Measurements from ENCODE around the gene BCL11A. TPM values are rescaled to one million over a fixed set of nuclear protein-coding genes. Genes with fewer than 3 reads are reported as not detected.

Gene BCL11A
- total RNA-seq, 3 donors from 2014 or later, result 0.38 to 2.6 (median 0.87) TPM

DNA sequence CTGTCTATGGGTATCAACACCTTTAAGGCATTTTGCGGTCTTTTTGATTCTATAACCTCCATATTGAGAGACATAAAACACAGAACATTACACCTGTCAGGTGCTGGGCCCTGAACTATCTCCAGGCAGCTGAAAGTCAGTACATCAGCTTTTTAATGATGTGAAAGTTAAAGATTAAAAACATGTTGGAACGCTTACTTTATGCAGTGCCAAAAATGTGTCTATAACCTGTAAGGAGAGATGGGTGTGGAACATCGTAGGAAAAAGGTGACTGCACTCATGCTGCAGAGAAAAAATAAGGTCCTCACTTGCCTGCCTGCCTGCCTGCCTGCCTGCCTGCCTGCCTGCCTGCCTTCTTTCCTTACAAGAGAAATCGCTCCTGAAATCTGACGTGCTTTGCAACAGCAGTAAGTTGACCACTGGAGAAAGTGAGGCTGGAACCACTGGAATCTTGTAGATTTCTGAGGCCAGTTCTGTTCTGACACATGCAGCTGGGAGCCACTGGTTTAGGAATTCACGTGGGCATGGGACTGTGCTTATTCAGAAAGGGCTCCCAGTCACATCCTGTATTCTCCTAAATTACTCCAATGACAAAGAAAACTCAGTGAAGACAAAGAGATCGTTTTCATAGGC, 34.1 kb downstream of the BCL11A start:
- no peaks in the 10 kb centered on the region for H3K9me3 Mint-ChIP-seq
- no peak for DNase-seq
- no peak for ATAC-seq
- peaks cover 12% of the 10 kb centered on the region for H3K27me3 Mint-ChIP-seq (ENCODE audit: low read depth)
- peaks cover 2% of the 10 kb centered on the region for H3K4me1 Mint-ChIP-seq (ENCODE audit: low read depth)
- H3K36me3 Mint-ChIP-seq (ENCODE audit: insufficient read depth), result no peaks in the 10 kb centered on the region
- H3K4me3 Mint-ChIP-seq, result no peak overlapping the region

DNA sequence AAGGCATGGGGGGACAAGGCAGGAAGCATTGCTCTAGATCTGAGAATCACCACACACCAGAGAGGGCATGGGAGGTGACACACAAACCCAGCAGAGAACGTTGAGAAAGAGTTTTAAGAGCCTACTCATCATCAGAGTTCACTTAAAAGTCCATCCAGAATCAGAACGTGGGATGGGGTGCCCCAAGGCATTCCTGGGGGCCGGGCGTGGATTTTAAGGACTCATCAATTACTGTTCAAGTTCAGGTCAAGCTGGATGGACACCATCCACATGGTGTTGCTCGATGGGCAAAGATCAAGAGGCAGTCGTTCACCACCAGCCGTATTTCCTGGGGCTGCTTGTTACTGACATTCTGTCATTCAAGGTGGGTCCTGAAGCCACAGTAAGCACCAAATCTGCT, 34.9 kb downstream of the BCL11A start:
- H3K36me3 Mint-ChIP-seq (ENCODE audit: insufficient read depth), result no peaks in the 10 kb centered on the region
- peaks cover 13% of the 10 kb centered on the region for H3K27me3 Mint-ChIP-seq (ENCODE audit: low read depth)
- H3K9me3 Mint-ChIP-seq, result no peaks in the 10 kb centered on the region
- no peak for ATAC-seq
- no peak for DNase-seq
- H3K4me1 Mint-ChIP-seq (ENCODE audit: low read depth), result peaks cover 2% of the 10 kb centered on the region
- H3K4me3 Mint-ChIP-seq, result no peak overlapping the region

DNA sequence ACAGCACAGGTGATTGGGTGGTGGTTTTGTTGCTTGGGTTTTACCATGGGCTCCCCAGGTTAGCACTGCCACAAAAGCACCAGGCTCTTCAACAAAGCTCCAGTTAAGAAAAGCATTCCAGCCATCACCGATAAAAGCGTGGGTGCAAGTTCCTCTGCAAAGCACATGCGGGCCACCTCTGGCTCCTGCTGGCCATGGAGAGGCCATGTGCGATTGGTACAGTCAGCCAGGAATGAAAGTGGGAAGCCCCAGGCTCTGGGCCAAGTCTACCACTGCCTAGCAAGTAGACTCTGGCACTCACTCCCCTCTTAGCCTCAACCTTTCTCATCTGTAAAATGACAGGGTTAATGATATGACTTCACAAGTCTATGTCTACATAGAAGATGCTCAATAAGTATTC, 36.0 kb downstream of the BCL11A start:
- Mint-ChIP-seq H3K36me3 (ENCODE audit: insufficient read depth) (no peaks in the 10 kb centered on the region), H3K9me3 (no peaks in the 10 kb centered on the region)
- no peak for ATAC-seq

DNA sequence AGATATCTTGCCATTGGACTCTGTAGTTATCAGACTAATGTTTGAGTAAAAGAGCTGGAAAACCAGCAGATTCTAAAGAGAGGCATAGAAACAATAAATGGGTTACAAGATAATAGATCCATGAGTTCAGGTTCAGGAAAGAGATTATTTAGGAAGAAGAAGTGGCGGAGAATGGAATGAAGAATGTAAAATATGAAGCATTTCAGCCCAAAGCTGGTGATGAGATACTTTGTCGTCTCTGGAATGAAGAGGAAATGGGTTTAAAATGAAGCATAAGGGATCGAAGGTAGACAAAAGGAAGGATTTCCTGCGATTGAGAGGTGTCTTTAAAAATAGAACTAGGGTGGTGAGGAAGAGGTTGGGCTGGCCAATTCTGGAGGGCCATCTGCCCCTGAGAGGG, 36.6 kb downstream of the BCL11A start:
- H3K9me3 Mint-ChIP-seq, result no peaks in the 10 kb centered on the region

More for the DNA sequence above, 36.0 kb downstream of the BCL11A start:
- Mint-ChIP-seq H3K4me1 (ENCODE audit: low read depth) (peaks cover 2% of the 10 kb centered on the region), H3K4me3 (no peak overlapping the region), H3K27me3 (ENCODE audit: low read depth) (peaks cover 17% of the 10 kb centered on the region)
- no peak for DNase-seq

DNA sequence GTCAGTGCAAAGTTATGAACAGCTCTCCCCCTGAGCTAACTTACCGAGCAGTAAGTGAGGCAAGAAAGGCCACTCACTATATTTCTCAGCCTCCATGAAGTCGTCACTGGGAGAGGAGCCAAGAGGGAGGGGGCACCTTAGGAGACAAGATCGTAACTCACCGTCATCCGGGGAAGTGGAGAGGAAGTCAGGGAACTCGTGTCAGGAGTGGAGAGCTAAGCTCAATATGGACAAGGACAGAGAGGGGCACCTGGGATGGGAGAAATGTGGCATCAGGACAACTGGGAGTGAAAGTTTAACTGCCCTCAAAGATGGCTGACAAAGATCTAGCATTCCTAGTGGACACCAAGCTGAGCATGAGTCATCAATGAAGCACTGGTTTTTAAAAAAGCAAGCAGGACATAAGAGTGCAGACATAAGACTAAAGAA, 37.1 kb downstream of the BCL11A start:
- DNase-seq (no peak), ATAC-seq (no peak)
- Mint-ChIP-seq H3K9me3 (no peaks in the 10 kb centered on the region), H3K27me3 (ENCODE audit: low read depth) (peaks cover 12% of the 10 kb centered on the region), H3K4me3 (no peak overlapping the region), H3K36me3 (ENCODE audit: insufficient read depth) (no peaks in the 10 kb centered on the region), H3K4me1 (ENCODE audit: low read depth) (no peaks in the 10 kb centered on the region)

More for the DNA sequence above, 36.6 kb downstream of the BCL11A start:
- H3K36me3 Mint-ChIP-seq (ENCODE audit: insufficient read depth), result no peaks in the 10 kb centered on the region
- peaks cover 2% of the 10 kb centered on the region for H3K4me1 Mint-ChIP-seq (ENCODE audit: low read depth)
- no peak overlapping the region for H3K4me3 Mint-ChIP-seq
- ATAC-seq (no peak), DNase-seq (no peak)
- peaks cover 14% of the 10 kb centered on the region for H3K27me3 Mint-ChIP-seq (ENCODE audit: low read depth)

DNA sequence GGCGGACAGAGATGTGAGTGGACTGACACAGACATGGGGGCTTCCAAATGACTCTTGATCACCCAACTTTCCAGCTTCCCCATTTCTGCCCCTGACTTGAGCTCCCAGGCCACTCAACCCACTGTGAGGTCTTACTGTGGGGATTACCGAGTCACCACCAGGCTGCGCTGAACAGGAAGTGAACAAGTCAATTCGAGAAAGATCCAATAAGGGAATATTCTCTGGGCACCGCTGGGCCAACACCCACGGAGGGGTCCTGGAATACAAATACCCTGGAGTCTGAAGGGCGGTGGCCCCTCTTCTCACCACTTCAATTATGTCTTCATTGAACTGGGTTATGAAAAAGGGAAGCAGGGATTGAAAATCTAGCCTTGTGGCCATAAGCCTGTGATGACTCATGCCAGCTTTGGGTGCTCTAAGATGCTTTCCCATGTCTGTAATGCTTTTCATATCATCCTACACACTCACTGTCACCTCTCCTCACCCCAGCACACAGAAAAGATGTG, 37.7 kb downstream of the BCL11A start:
- Mint-ChIP-seq H3K27me3 (ENCODE audit: low read depth) (peaks cover 12% of the 10 kb centered on the region), H3K4me1 (ENCODE audit: low read depth) (no peaks in the 10 kb centered on the region), H3K9me3 (no peaks in the 10 kb centered on the region), H3K4me3 (no peak overlapping the region), H3K36me3 (ENCODE audit: insufficient read depth) (no peaks in the 10 kb centered on the region)
- peak; percentile 50 to 52 for ATAC-seq
- DNase-seq, result no peak

DNA sequence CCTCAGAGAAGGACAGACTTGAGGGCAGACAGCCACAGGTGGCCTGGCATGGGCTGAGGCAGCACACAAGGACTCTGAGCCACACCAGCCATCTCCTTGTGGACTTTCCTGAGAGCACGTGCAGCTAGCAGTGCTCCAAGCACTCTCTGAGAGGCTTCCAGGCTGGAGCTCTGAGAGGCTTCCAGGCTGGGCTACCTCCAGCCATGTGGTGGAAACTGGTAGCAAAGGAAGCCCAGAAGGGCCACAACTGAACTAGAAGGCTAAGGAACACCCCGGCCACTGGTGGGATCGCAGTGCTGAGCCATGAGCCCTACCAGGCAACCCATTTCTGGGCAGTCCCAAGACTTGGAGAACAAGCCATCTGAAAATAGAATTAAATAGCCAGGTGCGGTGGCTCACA, 39.5 kb downstream of the BCL11A start:
- H3K9me3 Mint-ChIP-seq, result no peaks in the 10 kb centered on the region
- DNase-seq, result no peak
- H3K27me3 Mint-ChIP-seq (ENCODE audit: low read depth), result peaks cover 22% of the 10 kb centered on the region
- no peaks in the 10 kb centered on the region for H3K4me1 Mint-ChIP-seq (ENCODE audit: low read depth)
- no peak for ATAC-seq
- H3K4me3 Mint-ChIP-seq, result no peak overlapping the region
- no peaks in the 10 kb centered on the region for H3K36me3 Mint-ChIP-seq (ENCODE audit: insufficient read depth)

DNA sequence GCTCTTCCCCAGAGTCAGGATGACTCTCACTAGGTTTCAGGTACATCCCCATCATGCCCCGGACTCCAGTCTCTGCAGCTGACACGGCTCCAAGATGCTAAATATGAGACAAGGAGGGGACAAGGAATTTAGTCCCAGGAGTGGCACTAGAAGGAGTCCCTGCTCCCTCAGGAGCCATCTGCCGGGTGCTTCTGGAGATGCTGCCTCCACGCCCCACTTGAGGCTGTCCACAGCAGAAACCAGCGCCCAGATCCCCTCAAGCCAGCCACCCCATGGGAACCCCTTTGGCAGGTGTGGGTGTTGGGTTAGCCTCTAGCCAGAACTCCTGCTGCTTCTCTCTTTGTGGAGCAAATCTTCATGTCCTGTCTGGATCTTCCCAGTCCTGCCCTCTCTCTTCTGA, 40.3 kb downstream of the BCL11A start:
- no peak for ATAC-seq
- no peak for DNase-seq
- H3K4me3 Mint-ChIP-seq, result no peak overlapping the region
- H3K4me1 Mint-ChIP-seq (ENCODE audit: low read depth), result no peaks in the 10 kb centered on the region
- no peaks in the 10 kb centered on the region for H3K36me3 Mint-ChIP-seq (ENCODE audit: insufficient read depth)
- H3K9me3 Mint-ChIP-seq, result no peaks in the 10 kb centered on the region
- peaks cover 22% of the 10 kb centered on the region for H3K27me3 Mint-ChIP-seq (ENCODE audit: low read depth)

DNA sequence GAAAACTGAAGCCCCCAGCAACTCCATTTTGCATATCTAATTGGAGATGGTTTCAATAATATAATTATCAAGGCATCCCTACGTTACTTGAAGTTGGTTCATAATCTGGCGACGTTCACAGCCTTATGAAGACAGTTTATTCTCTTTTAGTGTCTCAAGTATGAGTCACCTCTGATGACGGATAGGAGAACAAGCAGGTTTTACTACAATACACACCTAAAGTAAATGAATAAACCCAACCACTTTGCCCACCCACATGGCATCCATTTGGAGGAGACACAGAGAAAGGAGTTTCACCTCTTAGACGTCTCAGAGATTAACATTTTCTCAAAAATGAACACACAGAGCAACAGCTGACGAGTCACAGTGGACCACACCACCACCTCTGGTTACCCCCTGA, 40.8 kb downstream of the BCL11A start:
- H3K36me3 Mint-ChIP-seq (ENCODE audit: insufficient read depth), result no peaks in the 10 kb centered on the region
- DNase-seq (no peak), ATAC-seq (no peak)
- H3K27me3 Mint-ChIP-seq (ENCODE audit: low read depth), result peaks cover 22% of the 10 kb centered on the region
- H3K9me3 Mint-ChIP-seq, result no peaks in the 10 kb centered on the region
- H3K4me3 Mint-ChIP-seq, result no peak overlapping the region
- no peaks in the 10 kb centered on the region for H3K4me1 Mint-ChIP-seq (ENCODE audit: low read depth)

DNA sequence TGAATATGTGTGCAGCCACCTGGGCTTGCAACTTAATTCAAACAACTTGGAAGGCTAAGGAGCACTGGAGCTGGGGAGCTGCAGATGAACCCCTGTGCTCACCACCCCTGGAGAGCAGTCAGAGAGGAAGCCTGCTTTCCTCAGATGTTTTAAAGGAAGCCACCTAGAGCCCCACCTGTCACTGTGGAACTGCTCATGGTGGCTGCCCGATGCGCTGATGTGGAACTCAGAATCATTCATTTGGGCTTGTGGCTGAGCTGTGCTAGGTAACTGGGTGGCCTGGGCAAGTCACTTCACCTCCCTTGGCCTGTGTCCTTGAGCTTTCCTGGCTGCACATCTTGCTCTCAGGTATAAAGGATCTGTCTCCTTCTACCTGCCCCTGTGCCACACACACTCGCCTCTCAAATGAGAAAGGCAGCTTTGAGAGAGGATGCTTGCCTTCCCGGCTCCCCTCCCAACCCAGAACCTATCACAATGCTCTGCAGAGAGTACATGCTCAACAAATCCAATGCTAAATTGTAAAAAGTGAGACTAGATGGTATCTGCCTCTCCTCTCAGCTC, 41.3 kb downstream of the BCL11A start:
- ATAC-seq (no peak), DNase-seq (no peak)
- H3K9me3 Mint-ChIP-seq, result no peaks in the 10 kb centered on the region
- H3K4me3 Mint-ChIP-seq, result no peak overlapping the region
- no peaks in the 10 kb centered on the region for H3K4me1 Mint-ChIP-seq (ENCODE audit: low read depth)
- H3K27me3 Mint-ChIP-seq (ENCODE audit: low read depth), result peaks cover 22% of the 10 kb centered on the region
- no peaks in the 10 kb centered on the region for H3K36me3 Mint-ChIP-seq (ENCODE audit: insufficient read depth)

DNA sequence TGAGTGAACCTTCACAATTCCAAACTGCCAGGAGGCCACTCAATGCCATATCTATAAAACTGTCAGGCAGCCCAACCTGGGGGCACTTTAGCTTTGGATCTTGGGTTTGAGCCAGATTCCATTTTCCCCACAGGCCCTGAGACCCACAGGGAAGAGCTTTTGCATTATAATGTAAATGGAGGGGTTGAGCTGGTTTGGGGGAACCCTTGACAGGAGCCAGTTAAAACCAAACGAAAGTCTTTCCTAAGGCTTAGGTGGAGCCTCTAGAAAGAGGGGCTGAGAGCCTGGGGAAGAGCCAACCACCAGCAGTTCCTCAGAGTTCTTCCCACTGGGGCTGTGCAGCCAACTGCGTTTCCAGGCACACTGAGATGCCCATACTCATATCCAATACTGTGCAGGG, 42.7 kb downstream of the BCL11A start:
- no peak for ATAC-seq
- no peaks in the 10 kb centered on the region for H3K4me1 Mint-ChIP-seq (ENCODE audit: low read depth)
- H3K9me3 Mint-ChIP-seq, result no peaks in the 10 kb centered on the region
- H3K4me3 Mint-ChIP-seq, result no peak overlapping the region
- no peak for DNase-seq
- no peaks in the 10 kb centered on the region for H3K36me3 Mint-ChIP-seq (ENCODE audit: insufficient read depth)
- peaks cover 28% of the 10 kb centered on the region for H3K27me3 Mint-ChIP-seq (ENCODE audit: low read depth)

DNA sequence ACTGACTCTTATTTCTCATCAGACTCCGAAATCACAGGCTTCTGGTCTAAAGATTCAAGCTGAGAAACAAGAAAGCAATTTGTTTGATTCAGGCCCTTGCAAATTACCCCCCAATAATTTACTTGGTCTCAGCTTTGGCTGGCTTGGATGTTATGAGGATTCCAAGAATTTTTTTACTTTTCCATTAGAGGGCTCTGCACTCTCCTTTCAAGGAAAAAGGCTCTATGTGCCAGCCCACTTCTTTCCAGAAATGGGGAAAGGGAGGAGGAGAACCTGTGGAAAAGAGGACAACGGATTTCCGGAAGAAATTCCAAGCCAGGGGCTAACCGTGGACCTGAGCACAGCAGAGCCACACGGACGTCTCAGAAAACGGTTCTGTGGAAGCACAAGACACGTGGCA, 44.4 kb downstream of the BCL11A start:
- DNase-seq, result no peak
- no peaks in the 10 kb centered on the region for H3K36me3 Mint-ChIP-seq (ENCODE audit: insufficient read depth)
- no peaks in the 10 kb centered on the region for H3K9me3 Mint-ChIP-seq
- peaks cover 39% of the 10 kb centered on the region for H3K27me3 Mint-ChIP-seq (ENCODE audit: low read depth)
- peaks cover 2% of the 10 kb centered on the region for H3K4me1 Mint-ChIP-seq (ENCODE audit: low read depth)
- ATAC-seq, result no peak
- H3K4me3 Mint-ChIP-seq, result no peak overlapping the region

DNA sequence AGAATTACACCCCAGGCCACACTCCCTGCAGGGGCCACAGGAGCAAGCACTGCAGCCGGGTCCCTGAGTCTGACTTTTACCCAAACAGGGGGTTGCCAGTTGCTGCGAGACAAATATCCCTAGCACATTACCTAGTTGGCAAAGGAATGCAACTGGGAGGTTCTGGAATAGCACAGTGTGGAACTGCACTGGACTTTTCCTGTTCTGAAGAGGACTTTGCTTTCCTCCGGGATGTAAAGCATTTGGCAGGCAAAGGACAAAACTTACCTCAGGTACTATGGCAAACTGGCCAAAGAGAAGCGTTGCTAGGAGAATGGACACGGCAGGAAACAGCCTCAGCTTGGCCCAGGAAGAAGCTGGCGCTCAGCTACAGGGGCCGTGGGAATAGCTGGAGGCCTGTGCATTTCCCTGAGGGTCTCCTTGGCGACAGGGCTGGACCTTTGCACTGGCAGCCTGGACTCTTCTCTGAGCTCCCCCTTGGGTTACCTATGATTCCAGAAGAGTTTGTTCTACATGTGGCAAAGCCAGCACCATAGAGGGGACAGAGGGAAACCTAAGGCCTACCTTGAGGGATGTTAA, 45.0 kb downstream of the BCL11A start:
- Mint-ChIP-seq H3K27me3 (ENCODE audit: low read depth) (peaks cover 40% of the 10 kb centered on the region), H3K9me3 (no peaks in the 10 kb centered on the region), H3K4me3 (no peak overlapping the region), H3K36me3 (ENCODE audit: insufficient read depth) (no peaks in the 10 kb centered on the region), H3K4me1 (ENCODE audit: low read depth) (peaks cover 2% of the 10 kb centered on the region)
- no peak for ATAC-seq
- no peak for DNase-seq

DNA sequence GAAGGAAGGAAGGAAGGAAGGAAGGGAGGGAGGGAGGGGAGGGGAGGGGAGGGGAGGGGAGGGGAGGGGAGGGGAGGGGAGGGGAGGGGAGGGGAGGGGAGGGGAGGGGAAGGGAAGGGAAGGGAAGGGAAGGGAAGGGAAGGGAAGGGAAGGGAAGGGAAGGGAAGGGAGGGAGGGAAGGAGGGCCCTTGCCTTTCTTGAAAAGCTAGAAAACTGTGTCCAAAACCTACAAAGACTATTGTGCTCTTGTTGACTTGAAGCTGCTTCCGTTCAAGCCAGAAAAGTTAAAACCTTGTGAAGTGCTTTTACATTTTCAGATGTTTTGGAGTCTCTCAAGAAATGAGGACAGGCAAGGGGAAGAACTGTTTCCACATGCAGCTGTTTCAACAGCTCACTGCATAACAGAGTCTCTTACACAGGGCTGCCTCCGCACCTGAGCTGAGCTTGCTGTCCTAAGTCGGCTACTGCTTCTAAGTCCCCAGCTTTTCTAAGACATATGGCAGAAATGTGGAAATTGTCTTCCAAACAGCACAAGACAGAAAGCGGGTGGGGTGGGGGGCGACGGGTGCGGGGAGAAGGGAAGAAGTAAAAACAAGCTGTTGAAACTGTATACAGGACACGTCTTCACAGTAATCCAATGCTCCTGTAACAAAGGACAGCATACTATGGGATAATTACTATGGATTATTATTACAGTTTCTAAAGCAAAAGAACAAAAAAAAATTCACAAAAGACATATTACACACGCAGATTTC, 46.1 kb downstream of the BCL11A start:
- no peak for DNase-seq
- H3K36me3 Mint-ChIP-seq (ENCODE audit: insufficient read depth), result no peaks in the 10 kb centered on the region
- no peaks in the 10 kb centered on the region for H3K9me3 Mint-ChIP-seq
- peaks cover 2% of the 10 kb centered on the region for H3K4me1 Mint-ChIP-seq (ENCODE audit: low read depth)
- no peak for ATAC-seq
- H3K4me3 Mint-ChIP-seq, result no peak overlapping the region
- peaks cover 41% of the 10 kb centered on the region for H3K27me3 Mint-ChIP-seq (ENCODE audit: low read depth)
